ENCODE measurements around the gene GRIFIN.

GRIFIN gene, protein sequence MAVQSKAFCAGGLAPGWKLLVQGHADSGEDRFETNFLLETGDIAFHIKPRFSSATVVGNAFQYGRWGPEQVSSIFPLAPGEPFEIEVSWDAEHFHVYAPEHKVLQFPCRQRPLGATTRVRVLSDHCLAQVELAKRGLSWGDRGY

DNA sequence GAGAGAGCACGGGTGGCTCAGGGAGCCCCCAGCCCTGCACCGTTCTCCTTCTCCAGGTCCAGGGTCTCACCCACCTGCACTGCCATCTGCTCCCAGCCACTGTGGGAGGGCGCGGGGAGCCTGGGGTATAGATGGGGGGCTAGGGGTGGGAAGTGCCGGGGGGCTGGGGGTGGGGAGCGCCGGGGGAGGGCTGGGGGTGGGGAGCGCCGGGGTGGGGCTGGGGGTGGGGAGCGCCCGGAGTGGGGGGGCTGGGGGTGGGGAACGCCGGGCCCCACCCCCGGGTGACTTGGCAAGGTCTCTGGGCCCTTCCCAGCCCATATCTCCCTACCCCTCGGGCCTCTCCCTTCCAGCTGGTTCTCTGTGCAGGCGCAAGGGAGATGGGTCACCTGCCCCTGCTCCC lies at the start of gene GRIFIN:
Gene GRIFIN, minus strand, starts transcription at position 101 of the 400 bp plus-strand sequence. Its CDS starts 15 bp downstream, at position 86.
- no peak for DNase-seq

DNA sequence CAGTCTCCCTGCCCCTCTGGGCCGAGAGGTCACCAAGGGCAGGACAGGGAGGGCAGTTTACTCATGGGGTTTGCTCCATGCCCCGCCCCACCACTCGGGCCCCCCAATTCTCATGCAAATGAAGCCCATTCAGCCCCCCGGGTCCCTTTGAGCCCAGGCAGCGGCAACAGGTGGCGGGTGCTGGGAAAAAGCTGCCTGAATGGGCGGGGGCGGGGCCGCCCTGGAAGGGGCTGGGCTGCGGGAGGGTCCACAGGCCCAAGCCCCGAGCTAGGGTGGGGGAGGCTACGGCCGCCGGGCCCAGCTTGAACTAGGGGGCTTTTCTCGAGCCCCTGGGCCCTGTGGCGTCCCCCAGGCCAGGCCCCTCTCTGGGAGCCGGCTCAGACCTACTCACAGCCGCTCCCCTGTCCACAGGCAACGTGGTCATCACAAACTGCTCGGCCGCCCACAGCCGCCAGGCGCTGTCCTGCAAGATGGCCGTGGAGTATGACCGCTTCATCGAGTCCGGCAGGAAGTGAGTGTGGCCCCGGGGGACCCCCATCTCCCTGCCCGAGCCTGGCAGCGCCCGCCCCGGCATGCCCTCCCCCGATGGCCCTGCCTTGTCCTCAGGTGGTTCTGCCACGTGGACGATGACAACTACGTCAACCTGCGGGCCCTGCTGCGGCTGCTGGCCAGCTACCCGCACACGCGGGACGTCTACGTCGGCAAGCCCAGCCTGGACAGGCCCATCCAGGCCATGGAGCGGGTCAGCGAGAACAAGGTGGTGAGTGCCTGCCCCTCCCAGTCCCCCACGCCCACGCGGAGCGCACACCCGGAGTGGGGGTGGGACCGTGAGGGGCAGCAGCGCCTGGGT lies 48.8 kb upstream of the GRIFIN start:
- DNase-seq = no peak

DNA sequence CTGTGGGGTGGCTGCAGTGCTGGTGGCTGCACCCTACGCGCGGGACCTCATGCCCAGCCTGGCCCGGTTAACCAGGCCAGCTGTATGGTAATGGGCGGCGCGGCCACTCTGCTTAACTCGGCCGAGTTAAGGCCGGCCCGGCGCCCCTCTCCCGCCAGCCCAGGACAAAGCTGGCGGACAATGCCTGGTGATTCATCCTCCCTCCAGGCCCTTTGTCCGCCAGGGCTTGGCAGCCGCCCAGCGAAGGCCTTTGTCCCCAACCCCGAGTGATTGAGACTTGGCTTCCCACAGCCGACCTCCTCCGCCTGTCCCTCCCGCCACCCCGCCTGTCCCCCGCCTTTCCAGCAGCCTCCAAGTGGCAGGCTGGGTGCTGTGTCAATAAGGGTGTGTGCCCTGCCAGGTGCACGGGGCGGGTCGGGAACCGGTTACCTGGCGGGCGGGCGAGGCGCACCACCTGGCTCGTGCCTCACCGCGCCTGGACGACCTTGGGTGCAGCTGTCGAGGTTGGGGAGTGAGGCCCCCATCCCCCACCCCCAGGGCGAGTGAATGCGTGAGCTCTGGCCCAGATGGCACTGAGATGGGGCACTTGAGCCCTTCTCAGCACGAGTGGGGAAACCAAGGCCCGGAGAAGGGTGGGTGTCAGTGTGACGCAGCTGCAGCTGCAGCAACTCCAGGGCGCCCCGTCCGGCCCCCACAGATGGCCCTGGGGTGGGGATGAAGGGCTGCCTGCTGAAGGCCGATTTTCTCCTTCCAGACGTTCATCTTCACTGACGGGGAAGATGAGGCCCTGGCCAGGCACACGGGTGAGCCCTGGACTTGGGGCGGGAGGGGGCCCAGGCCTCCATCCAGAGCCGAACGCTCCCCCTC lies 48.0 kb upstream of the GRIFIN start:
- DNase-seq = no peak

DNA sequence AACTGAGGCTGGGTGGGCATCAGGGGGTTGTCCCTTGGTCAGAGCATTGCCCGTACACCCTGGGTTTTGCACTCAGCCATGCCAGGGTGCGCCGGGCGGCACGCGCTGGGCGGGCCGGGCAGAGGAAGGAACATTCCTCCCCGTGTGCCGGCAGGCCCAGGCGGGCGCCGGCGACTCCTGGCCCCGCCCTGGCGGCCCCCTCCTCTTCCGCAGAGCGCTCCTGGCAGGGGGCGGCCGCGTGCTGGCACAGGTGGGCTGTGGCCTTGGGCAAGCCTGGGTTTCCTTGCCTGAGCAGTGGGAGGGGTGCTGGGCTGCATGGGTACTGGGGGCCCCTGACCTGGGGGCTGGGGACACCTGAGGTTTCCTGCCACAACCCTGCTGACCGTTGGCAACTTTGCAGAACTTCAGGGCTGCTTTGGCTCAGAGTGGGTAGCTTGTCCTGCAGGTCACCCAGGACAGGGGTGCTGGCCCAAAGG lies 47.3 kb upstream of the GRIFIN start:
- DNase-seq = no peak

DNA sequence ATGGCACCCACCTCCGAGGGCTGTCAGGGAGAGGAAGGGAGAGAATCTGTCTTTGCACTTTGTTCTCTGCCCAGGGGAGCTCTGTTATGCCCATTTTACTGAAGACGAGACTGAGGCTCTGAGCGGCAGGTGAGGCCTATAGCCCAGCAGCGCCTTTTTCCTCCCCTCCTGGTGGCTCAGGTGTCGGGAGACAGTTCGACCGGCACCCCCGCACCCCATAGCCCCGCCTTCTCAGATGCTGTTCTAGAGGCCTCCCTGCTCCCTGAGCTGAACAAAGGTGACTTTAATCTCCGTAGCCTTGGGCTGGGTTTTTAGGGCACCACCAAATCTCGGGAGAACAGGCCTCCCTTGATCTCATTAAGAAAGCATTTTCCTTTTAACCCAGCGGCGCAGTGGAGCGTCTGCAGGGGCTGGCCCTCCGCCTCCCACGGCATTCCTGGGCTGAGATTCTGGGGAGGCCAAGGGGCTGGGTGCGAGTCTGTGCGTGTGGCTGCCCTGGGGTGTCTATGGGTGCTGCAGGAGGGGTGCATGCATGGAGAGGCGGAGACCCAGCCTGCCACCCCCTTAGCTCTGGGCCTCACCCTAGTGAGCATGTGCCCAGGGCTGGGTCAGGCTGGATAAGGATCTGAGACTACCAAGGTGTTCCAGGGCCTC lies 46.7 kb upstream of the GRIFIN start:
- DNase-seq = no peak

DNA sequence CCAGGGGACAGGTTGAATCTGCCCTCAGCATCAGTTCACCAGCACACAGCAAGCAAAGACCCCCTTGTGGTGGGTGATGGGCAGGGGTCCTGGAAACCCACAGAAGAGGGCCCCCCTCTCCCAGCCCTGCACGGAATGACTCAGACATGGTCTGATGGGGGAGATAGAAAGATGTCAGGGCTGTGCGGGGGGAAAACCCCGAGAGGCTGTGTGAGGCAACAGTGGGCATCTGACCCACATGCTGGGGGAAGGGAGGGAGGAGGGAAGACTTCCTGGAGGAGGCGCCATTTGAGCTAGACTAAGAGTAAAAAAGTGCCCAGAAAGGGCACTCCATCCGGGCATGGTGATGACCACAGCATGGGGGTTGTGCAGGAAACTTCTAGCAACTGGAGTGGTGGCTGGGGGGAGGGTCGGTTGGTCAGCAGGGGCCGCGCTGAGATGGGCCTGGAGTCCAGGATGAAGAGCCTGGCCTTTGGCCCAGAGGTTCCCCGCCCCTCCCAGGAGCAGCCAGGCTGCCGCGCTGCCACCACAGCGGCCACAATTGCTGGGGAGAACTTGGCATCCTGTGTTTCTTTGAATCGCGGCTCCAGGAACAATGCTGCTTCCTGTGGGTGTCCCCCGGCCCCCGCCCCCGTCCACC lies 45.9 kb upstream of the GRIFIN start:
- DNase-seq = no peak

DNA sequence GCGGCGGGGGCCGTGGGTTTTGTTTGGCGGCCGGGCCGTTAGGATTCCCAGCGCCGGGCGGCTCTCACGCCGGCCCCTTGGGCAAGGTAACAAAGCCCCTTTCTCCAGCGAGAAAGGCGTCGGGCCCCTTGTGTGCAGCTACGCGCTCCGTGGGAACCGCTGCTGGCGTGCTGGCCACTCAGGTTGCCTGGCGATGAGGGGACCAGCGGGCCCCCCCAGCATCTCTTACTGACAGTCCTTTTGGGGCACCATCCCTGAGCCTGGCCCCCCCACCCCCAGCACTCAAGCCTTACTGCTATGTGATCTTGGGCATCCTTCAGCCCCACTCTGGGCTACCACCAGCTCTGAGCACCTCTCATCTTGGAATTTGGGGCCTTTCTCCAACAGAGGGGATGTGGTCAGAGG lies 45.1 kb upstream of the GRIFIN start:
- no peak for DNase-seq

DNA sequence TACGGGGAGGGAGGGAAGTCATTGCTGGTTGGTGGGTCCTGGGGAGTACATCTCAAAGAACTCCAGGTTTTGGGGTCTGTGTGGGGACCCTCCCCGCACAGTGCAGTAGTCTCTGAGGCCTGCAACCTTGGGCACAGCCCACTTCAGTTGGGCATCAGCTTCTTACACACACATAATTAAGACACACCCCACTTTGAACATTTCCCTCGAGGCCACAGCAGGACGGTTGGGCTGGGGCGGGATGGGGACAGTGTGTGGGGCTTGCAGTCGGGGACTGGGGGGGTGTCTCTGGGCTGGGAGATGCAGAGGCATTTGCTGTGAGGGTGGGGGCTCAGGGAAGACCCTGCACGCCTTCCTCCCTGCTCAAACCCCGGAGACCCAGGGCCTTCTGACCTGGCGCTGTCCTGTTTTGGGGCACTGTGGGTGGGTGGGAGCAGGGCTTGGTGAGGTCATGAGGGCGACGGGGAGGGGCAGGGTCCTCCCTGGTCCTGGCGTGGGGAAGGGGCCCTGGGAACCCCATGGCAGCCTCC lies 44.6 kb upstream of the GRIFIN start:
- no peak for DNase-seq

DNA sequence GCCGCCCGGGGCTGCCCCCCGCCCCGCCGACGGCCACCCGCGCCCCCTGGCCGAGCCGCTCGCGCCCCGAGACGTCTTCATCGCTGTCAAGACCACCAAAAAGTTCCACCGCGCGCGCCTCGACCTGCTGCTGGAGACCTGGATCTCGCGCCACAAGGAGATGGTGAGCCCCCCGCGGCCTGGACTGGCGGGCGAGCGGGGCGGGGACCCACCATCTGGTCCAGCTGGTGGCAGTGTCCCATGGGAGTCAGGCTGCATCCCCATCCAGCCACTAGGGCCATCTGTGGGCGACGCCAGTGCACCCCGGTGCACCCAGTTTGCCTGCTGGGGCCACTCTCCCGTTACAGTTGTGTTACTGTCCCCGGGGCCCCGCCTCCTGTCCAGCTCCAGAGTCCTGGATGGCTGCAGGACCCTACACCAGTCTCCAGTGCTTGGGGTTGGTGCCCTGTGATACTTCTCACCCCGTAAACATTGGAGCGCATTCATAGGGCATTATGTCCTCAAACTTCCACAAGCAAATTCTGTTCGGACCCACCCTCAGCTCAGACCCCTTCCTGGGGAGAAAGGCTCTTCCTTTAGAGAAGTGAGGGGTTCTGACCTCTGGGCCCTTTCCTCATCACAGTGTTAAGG lies 44.0 kb upstream of the GRIFIN start:
- no peak for DNase-seq

DNA sequence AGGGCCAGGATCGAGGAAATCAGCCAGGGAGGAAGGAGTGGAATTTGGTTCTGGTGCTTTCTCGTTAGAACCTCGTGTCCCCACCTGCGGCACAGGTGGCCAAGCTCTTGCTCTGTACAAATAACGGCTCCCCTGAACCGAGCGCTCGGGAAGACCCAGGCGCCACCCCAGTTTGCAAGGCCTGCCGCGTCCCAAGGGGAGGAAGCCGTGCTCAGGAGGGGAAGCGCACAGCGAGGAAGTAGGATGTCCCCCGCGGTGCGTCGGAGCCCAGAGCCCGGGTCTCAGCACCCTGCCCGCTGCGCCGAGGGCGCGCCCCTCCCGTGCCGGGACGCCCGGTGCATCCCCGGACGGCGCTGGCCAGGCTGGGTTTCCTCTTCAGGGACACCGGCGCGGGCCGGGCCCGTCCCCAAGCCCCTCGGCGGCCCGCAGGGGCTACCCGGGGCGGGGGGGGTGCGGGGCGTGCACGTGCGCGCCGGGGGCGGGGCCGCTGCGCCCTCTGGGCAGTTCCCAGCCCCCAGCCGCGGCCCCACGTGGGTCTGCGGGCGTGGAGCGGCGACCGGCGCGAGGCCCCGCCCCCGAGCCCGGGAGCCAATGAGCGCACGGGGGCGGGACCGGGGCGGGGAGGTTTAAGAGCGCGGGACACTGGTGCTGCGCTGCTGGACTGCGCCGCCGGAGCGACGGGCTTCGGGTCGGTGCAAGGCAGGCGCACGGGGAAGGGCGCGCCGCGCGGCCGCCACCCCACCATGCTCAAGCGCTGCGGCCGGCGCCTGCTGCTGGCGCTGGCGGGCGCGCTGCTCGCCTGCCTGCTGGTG lies 43.1 kb upstream of the GRIFIN start, which contains the start of gene LFNG:
Gene LFNG, plus strand, starts transcription at position 656 of the 812 bp plus-strand sequence. Its CDS starts 88 bp downstream, at position 744.
- DNase-seq = peak; percentile 75

DNA sequence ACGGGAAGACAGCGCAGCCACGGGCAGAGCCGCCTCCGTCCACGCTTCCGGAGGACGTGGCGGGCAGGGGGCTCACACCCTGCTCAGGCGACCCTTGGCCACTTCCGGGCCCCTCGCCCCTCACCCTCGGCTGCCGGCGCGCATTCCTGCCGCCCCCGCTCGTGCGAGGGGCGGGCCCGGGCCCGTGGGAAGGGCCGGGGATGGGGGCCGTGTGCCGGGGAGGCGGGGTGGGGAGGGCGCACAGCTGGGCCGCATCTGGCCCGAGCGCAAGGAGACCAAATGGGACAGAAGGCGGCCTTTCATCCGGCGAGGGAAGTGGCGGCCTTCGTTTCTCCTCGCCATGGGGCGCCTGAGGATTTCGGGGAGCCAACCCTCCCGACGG lies 42.5 kb upstream of the GRIFIN start:
- DNase-seq = no peak

DNA sequence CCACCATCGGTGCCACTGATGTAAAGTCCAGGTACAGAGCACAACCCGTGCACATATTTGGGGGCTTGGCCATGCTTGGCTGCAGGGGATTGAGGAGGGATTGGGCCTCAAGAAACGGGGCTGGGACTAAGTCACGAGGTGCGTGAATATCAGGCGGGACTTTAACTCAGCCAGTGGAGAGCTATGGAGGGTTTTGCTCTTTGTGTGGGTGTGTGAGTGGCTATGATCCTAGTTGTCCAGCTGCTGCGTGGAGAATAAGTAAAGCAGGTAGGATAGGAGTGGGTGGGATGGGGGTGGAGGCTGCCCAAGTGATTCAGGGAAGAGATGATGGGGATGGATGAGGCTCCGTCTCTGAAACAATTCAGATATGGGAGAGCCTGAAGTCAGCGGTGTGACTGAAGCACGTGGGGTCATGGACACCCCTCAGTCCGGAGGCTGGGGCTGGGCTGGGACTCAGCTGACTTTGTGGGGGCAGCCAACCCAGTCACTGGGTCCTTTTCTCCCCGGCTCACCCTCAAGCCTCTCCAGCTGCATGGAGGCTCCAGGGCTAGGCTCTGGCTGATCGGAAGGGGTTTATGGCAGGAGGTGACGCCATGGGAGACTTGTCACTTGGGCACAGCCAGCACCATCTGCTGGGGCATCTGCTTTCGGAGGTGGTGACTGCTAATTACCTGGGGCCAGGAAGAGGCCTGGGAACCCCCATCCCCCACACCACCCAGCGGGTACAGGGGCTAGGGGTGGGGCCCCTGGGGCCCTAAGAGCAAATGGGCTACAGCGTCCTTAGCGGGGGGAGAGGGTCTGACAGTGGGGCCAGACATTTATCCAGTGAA lies 41.7 kb upstream of the GRIFIN start:
- peak; percentile 83 for DNase-seq

DNA sequence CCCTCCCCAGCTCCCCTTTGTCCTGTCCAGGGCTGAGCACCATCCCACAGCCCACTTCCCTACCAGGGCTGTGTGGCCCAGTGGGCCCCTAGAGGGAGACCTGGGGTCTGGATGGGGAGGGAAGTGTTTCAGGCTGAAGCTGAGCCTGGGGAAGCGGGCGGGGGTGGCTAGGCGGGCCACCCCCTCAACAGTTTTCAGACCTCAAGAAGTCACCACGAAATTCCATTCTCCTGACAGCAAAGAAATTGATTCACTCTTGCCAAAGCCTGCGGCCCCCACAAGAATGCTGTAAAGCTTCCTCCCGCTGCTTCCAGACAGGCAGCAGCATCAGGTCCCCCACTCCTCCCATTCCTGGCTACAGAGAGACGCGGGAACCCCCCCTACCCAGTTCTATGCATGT lies 40.8 kb upstream of the GRIFIN start:
- no peak for DNase-seq

DNA sequence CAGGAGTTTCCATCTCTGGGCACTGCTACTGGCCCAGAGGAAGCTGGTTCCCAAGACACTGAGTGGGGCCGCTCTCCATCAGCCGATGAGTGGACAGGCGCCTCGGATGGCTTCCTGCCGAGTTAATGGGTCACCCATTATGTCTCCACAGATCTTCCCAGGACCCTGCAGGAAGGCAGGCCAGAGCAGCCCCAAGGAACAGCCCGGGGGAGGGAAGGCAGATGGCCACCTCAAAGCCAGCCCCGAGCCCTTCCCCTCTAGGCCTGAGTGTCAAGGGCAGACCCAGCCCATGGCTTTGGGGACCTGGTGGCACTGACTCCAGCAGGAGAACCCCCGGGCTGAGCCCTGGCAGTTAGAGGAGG lies 40.0 kb upstream of the GRIFIN start:
- no peak for DNase-seq

DNA sequence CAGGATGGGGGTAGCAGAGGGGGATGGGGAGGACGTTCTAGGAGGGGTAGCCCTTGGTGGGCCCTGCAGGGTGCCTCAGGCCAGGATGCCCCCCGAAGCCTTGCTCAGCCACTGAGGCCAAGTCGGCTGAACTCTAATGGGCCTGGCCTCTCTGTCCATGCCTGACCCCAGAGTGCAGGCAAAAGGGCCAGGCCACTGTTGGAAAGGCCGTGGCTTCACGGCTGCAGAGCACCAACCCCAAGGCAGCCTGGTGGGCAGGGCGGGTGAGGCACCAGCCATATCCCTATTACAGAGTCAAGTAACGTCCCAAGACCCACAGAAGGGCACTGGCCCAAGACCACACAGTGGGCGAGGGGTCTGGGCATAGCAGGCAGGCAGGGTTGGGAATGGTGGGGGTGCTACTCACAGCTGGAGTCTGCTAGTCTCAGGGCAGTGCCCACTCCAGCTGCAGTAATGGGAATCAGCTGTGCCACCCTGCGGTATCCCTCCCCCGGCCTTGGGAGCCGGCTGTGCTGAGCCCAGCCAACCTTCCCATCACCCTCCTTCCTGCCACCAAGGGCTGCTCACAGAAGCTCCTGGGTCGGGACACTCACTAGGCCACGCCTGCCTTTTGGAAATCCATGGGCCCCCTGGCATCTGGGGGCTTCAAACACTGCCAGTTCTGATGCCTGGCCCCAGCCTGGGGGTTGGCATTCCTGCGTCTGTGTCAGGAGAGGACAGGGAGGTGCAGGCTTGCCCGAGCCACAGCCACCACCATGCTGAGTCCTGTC lies 39.4 kb upstream of the GRIFIN start:
- no peak for DNase-seq

DNA sequence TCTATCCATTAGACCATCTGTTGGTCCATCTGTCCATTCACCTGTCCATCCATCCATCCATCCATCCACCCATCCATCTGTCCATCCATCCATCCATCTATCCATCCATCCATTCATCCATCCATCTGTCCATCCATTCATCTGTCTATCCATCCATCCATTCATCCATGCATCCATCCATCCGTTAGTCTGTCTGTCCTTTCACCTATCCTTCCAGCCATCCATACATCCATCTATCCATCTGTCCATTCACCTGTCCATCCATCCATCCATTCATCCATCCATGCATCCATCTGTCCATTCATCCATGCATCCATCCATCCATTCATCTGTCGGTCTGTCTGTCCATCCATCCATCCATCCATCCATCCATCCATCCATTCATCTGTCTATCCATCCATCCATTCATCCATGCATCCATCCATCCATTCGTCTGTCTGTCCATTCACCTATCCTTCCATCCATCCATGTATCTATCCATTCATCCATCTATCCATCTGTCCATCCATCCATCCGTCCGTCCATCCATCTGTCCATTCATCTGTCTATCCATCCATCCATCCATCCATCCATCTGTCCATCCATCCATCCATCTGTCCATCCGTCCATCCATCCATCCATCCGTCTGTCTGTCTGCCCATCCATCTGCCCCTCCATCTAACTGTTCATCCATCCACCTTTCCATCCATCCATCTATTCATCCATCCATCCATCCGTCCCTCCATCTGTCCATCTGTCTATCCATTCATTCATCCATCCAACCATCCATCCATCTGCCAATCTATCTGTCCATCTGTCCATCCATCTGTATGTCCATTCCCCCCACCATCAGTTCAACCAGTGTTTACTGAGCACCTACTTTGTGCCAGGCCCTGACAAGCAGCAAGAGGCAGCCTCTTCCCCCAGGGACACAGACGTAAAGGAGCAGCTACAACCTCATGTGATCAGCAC lies 38.5 kb upstream of the GRIFIN start:
- no peak for DNase-seq

DNA sequence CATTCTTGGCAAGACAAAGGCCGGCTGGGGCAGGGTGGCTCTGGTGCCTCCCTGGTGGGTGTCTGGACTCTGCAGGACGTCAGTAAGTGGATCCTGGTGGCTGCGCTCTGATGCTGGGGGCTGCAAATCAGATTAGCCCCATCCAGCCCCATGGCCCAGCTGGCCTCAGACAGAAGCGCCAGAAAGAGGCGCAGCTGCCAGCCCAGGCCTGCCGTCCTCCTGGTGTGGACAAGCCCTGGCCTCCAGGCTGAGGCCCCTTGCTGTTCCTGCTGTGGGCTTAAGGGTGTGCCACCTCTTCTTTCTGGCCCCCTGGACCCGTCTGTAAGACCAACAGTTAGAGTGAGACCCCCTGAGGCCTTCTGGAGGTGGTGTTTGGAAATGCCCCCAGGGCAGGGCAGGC lies 37.5 kb upstream of the GRIFIN start:
- no peak for DNase-seq

DNA sequence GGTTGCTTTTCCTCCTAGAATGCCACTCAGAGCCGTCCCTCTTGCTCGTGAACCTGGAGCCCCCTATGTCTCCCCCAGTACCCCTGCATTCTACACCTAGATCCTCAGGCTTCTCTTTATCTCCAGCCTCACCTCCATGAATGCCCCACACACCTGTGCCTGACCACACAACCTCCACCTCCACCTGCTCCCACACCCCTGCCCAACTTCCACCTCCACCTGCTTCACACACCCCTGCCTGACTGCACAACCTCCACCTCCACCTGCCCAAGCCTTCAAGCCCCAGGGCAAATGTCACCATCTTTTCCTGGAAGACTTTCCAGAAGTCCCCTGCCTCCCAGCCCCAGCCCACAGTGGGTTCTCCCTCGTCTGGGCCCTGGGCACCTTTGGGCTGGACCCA lies 36.5 kb upstream of the GRIFIN start:
- DNase-seq = no peak

Measured in DMS 273 treated with DMSO at 0.1 percent for 48 hours (cell line).